AG09319 (cell line): ENCODE results near the gene MTRF1.

Experiments used
- DNase-seq: peaks from one replicate; pipeline ENCODE4 v3.0.0-alpha.2; 2010; ENCODE audit warnings: low read depth; ENCODE audit errors: extremely low read depth
- TF ChIP-seq, protein P1 (sequence below): IDR thresholded peaks from 2 replicates; pipeline ENCODE4 v1.5.1; 2011; ENCODE audit warnings: low read depth, mild to moderate bottlenecking, inconsistent platforms, low read length, moderate library complexity

The MTRF1 gene

DNA sequence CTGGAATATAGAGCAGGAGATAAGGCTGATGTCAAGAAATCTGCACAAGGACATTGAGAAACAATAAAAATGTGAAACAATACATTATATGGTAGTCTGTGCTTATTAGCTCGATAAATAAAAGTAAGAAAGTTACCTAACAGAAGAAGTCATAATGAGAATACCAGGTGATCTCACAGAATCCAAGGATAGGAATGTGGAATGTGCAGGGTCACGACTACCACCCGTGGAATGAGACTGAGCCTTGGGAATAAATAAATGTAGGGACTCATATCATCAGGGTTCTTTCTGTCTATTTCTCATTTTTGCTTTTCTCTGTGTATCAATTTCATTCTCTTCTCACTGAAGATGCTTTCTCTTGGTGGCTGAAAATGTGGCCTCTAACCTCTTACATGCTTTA lies 43.0 kb downstream of the MTRF1 start:
- DNase-seq: no peak
- TF ChIP-seq, protein P1, sequence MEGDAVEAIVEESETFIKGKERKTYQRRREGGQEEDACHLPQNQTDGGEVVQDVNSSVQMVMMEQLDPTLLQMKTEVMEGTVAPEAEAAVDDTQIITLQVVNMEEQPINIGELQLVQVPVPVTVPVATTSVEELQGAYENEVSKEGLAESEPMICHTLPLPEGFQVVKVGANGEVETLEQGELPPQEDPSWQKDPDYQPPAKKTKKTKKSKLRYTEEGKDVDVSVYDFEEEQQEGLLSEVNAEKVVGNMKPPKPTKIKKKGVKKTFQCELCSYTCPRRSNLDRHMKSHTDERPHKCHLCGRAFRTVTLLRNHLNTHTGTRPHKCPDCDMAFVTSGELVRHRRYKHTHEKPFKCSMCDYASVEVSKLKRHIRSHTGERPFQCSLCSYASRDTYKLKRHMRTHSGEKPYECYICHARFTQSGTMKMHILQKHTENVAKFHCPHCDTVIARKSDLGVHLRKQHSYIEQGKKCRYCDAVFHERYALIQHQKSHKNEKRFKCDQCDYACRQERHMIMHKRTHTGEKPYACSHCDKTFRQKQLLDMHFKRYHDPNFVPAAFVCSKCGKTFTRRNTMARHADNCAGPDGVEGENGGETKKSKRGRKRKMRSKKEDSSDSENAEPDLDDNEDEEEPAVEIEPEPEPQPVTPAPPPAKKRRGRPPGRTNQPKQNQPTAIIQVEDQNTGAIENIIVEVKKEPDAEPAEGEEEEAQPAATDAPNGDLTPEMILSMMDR: no peak

- DNase-seq: peak; percentile 57
- TF ChIP-seq, protein P1: no peak
Observed at GRCh38 chr13:41216160-41216559, 47.2 kb downstream of the MTRF1 start.

DNA sequence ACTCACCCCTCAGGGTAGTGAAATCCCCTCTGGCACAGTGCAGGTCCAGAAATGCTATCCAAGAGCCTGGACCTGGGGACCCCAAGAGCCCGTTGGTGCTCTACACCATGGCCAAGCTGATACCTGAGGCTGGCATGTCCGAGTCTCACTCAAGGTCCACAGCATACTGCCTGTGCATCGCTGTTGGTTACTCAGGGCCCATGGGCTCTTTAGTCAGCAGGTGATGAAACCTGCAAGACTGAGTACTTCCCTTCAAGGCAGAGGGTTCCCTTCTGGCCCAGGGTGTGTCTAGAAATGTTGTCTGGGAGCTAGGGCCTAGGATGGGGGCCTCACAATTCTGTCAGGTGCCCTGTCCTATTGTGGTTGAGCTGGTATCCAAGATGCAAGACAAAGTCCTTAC lies 49.5 kb downstream of the MTRF1 start:
- TF ChIP-seq, protein P1: no peak

GRCh38 chr13:41213316-41213715 lies 50.1 kb downstream of the MTRF1 start:
- TF ChIP-seq, protein P1: no peak
- no peak for DNase-seq

More for the DNA sequence above, 49.5 kb downstream of the MTRF1 start:
- no peak for DNase-seq

GRCh38 chr13:41212881-41213280 lies 50.5 kb downstream of the MTRF1 start:
- DNase-seq: peak; percentile 20
- TF ChIP-seq, protein P1: no peak

DNA sequence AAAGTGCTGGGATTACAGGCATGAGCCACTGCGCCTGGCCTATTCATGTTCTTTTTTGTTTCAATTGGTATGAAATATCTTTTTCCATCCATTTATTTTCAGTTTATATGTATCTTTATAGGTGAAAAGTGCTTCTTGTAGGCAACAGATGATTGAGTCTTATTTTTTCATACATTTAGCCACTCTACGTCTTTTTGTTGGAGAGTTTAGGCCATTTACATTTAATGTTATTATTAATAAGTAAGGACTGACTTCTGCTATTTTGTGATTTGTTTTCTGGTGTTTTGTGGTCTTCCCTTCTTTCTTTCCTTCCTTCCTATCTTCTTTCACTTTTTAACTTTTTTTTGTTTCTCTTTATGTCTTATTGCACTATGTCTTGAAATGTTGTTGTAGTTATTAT lies 52.3 kb downstream of the MTRF1 start:
- TF ChIP-seq, protein P1: no peak
- DNase-seq: no peak

DNA sequence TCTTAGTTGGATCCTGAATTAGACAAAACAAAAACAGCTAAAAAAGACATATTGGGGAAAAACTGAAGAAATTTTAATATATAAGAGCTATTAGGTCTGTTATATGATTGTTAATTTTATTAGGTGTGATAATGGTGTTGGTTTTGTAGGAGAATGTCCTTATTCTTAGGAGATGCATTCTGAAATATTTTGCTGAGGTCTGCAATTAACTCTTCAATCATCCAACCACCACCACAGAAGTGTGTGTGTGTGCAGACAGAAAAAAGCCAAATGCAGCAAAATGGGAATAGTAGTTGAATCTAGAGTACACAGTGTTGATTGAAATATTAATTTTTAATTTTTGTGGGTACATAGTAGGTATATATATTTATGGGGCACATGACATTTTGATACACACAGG lies 56.9 kb downstream of the MTRF1 start:
- no peak for DNase-seq
- TF ChIP-seq, protein P1: no peak
